Omental fat pad (tissue), 4 donors: ENCODE data around the gene SLC30A3. TPM values are rescaled to one million over a fixed set of nuclear protein-coding genes. Genes with fewer than 3 reads are reported as not detected.

Experiments
- ATAC-seq: fragments of 150-250 bp; one replicate; pipeline ENCODE4 v1.9.1; 2016; ENCODE audit warnings: mild to moderate bottlenecking, moderate library complexity; ENCODE audit not compliant: low FRiP score
- DNase-seq: peaks from one replicate; pipeline ENCODE4 v3.0.0-alpha.2; 2019; ENCODE audit warnings: low spot score
- total RNA-seq, 4 donors: library from RNA; depleted of rRNA; stranded (reverse); fragments of >200 nt; gene quantifications; one replicate each; pipeline ENCODE4 v1.1.0, GENCODE V29; 2016
- TF ChIP-seq, protein P1 (sequence below), 3 donors: fragments of 450-650 bp; IDR thresholded peaks; one replicate each; pipeline ENCODE4 v1.5.1; 2016 to 2017; ENCODE audit warnings: antibody characterized with exemption in 3 of 3, mild to moderate bottlenecking in 3 of 3, moderate library complexity in 2 of 3

The SLC30A3 gene
- total RNA-seq, 4 donors from 2014 or later, result not detected

DNA sequence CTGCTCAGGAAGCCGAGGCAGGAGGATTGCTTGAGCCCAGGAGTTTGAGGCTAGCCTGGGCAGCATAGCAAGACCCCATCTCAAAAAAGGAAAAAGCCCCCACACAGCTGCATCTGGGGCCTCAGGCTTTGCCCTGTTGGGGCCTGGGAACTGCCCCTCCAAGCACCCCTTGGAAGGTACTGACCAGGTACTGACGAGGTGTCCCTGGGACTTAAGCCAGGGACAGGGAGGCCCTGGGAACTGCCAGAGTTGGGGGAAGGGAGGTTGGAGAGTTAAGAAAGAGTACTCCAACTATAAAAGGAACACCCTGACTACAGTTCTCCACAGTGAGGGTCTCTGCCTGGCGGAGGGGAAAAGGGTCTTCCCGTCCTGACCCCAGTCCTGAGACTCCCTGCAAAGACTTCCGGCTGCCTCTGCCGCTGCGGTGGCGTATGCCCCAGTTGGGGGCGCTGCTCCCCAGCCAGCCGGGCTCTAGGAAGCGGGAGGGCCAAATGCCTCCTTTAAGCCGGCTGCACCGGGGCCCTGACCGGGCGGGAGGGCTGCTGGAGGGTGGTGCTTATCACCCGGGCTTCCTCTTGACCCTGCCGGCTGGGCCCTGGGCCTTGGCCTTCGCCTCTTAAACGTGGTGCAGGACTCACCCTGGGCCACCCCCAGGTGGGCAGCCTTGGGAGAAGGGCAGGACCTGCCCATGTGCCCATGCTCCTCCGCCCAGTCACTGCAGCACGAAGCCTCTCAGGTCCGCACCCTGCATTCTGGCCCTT, 12.8 kb downstream of the SLC30A3 start:
- DNase-seq, result no peak
- ATAC-seq, result no peak
- TF ChIP-seq, protein P1, sequence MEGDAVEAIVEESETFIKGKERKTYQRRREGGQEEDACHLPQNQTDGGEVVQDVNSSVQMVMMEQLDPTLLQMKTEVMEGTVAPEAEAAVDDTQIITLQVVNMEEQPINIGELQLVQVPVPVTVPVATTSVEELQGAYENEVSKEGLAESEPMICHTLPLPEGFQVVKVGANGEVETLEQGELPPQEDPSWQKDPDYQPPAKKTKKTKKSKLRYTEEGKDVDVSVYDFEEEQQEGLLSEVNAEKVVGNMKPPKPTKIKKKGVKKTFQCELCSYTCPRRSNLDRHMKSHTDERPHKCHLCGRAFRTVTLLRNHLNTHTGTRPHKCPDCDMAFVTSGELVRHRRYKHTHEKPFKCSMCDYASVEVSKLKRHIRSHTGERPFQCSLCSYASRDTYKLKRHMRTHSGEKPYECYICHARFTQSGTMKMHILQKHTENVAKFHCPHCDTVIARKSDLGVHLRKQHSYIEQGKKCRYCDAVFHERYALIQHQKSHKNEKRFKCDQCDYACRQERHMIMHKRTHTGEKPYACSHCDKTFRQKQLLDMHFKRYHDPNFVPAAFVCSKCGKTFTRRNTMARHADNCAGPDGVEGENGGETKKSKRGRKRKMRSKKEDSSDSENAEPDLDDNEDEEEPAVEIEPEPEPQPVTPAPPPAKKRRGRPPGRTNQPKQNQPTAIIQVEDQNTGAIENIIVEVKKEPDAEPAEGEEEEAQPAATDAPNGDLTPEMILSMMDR (IDR thresholded peaks at IDR 0.05), result no peak

DNA sequence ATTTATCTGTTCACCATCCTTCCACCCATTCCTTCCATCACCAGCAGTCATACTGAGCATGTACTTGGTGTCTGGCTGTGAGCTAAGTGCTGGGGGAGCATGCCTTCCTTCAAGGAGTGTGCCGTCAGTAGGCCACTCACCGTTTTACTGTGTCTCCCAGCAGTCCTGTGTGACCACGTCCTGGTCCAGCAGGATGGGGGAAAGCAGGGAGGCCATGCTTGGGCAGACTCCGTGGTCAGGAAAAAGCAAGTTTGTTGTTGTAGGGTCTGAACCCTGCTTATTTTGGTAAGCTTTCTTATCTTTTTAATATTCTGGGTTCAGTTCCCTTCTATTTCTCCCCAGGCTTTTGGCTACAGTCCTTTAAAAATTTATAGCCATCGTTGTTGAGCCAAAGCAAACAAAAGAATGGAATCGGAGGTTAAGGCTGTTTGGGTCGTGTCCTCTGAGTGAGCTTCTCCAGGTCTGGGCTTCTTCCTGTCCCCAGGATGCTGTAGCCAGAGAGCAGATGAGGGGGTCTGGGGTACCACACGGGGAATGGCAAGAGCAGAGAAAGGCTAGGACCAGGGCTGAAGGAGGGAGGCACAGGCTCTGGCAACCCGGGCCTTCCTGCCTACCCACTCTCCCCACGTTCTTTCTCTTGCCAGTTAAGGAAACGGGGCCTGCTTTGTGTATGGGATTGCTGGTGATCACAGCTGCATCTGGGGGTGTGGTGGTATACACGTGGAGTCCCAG, 13.5 kb downstream of the SLC30A3 start:
- ATAC-seq (no peak), DNase-seq (no peak)
- TF ChIP-seq, protein P1 (IDR thresholded peaks at IDR 0.05), result no peak

DNA sequence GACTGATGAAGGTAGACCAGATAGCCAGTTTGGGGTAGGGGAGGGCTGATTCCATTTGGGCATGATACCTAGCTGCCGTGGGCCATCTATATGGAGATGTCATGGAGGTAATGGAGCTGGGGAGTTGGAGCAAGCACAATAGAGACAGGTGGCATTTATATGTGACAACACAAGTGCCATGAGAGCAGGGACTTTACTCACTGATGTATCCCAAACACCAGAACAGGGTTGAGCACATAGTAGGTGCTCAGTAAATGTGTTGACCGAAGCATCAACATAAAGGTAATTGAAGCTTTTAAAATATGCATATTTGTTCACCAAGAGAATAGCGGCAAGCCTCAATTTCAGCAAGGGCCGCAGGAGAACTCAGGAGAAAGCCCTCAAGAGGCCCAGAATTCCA, 15.0 kb downstream of the SLC30A3 start:
- ATAC-seq (no peak), DNase-seq (no peak)
- TF ChIP-seq, protein P1 (IDR thresholded peaks at IDR 0.05), result no peak

DNA sequence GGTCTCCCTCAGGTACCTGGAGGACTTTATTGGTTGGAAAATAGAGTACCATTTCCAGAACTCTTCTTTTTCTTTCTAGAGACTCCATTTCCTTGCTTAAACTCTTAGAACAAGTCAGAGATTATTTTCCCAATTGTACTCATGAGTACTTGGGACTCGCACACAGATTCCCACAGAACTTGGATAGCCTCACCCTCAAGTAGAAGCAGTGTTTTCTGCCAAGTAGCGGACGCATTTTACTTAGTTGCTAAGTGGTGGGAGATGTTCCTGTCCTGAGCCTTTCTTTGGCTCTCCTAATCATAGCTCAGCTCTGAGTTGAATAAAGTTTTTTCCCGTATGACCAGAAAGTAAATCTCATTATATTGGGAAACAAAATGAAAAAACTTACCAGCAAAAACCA, 17.2 kb downstream of the SLC30A3 start:
- TF ChIP-seq, protein P1 (IDR thresholded peaks at IDR 0.05), result no peak
- DNase-seq (no peak), ATAC-seq (no peak)

DNA sequence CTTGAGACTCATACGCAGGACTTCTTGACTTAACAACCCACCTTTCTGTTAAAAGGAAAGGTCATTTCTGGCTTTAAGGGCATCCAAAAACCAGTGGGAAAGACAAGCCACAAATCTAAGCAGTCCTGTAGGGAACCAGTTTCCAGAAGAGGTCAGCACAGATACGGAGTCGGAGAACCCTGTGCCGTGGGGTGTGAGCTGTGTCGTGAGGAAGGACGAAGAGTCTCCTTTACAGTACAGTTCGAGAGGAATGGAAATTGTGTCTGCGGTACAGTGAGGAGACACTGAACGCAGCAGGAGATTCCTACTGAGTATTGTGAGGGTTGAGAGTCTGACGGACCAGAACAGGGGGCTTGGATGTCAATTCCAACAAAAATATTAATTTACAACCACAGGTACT, 17.7 kb downstream of the SLC30A3 start:
- TF ChIP-seq, protein P1 (IDR thresholded peaks at IDR 0.05), result no peak
- ATAC-seq, result no peak
- no peak for DNase-seq

DNA sequence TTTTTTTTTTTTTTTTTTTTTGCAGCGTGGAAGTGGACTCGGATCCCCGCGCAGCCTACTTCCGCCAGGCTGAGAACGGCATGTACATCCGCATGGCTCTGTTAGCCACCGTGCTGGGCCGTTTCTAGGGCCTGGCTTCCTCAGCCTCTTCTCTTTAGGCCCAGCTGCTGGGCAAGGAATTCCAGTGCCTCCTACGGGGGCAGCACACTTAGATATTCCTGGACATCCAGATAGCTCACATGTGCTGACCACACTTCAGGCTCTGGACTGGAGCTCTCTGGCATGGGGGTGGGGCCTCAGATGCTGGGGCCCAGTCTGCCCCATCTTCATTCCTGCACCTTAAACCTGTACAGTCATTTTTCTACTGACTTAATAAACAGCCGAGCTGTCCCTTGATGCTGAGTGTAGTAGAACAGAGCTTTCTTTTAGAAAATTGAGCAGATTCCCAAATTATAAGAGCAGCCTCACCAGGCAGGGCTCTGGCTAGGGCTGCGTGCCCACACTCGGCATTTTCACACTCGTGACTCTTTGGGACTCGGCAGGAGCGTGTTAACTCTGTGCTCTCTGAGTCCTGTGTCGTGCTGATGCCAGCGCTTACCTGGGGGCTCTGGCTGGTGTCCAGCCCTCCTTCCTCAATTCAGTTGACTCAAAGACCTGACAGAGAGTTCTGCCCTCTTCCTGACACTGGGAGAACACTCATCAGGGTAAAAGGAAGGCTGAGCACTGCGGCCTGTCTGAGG, 19.3 kb downstream of the SLC30A3 start:
- ATAC-seq, result no peak
- TF ChIP-seq, protein P1 (IDR thresholded peaks at IDR 0.05), result no peak
- DNase-seq, result no peak
